Subcutaneous abdominal adipose tissue (tissue), 5 donors: ENCODE data around the gene ULK3.

Source experiments
- H3K27ac ChIP-seq: one replicate; pipeline ENCODE4 v1.7.0; 2013; ENCODE audit warnings: low read depth, mild to moderate bottlenecking, inconsistent platforms, low read length, moderate library complexity
- H3K27me3 ChIP-seq, 5 donors: one replicate each; pipeline ENCODE4 v1.7.0; 2013; ENCODE audit warnings: low read length in 5 of 5, inconsistent platforms in 1 of 5; ENCODE audit not compliant: control insufficient read depth in 5 of 5, insufficient read depth in 4 of 5
- H3K36me3 ChIP-seq, 5 donors: one replicate each; pipeline ENCODE4 v1.7.0; 2013; ENCODE audit warnings: low read length in 5 of 5; ENCODE audit not compliant: control insufficient read depth in 5 of 5, insufficient read depth in 5 of 5
- H3K4me1 ChIP-seq, 5 donors: one replicate each; pipeline ENCODE4 v1.7.0; 2013; ENCODE audit warnings: low read length in 5 of 5, mild to moderate bottlenecking in 3 of 5, moderate library complexity in 1 of 5; ENCODE audit not compliant: control insufficient read depth in 5 of 5, insufficient read depth in 5 of 5
- H3K4me3 ChIP-seq, 5 donors: one replicate each; pipeline ENCODE4 v1.7.0; 2013; ENCODE audit warnings: low read length in 5 of 5, low read depth in 1 of 5
- H3K9ac ChIP-seq, 5 donors: one replicate each; pipeline ENCODE4 v1.7.0; 2013; ENCODE audit warnings: low read length in 5 of 5, mild to moderate bottlenecking in 4 of 5, moderate library complexity in 3 of 5
- H3K9me3 ChIP-seq, 5 donors: one replicate each; pipeline ENCODE4 v1.7.0; 2013; ENCODE audit warnings: low read length in 5 of 5; ENCODE audit not compliant: control insufficient read depth in 5 of 5
- donor health status: healthy.
- donor health status: healthy.
- donor health status: healthy.
- donor health status: healthy.
- donor health status: healthy.

Gene ULK3

GRCh38 chr15:74825866-74826265 is 17.1 kb downstream of the ULK3 start:
- no peak overlapping the region for H3K27ac ChIP-seq
- peaks cover 19 to 38% (median 26%) of the 10 kb centered on the region in 5 donors for H3K27me3 ChIP-seq
- H3K36me3 ChIP-seq: no peaks in the 10 kb centered on the region
- H3K9ac ChIP-seq: no peak overlapping the region
- H3K4me1 ChIP-seq: peaks cover 0 to 5% (median 0%) of the 10 kb centered on the region in 5 donors
- H3K9me3 ChIP-seq: no peaks in the 10 kb centered on the region
- H3K4me3 ChIP-seq: no peak overlapping the region

- Histone ChIP-seq H3K4me3 (no peak overlapping the region), H3K9me3 (no peaks in the 10 kb centered on the region), H3K9ac (no peak overlapping the region), H3K27ac (no peak overlapping the region), H3K36me3 (no peaks in the 10 kb centered on the region), H3K27me3 (peaks cover 19 to 37% (median 26%) of the 10 kb centered on the region in 5 donors), H3K4me1 (peaks cover 0 to 5% (median 0%) of the 10 kb centered on the region in 5 donors)
These were observed 18.0 kb downstream of the ULK3 start for GRCh38 chr15:74824976-74825375.

DNA sequence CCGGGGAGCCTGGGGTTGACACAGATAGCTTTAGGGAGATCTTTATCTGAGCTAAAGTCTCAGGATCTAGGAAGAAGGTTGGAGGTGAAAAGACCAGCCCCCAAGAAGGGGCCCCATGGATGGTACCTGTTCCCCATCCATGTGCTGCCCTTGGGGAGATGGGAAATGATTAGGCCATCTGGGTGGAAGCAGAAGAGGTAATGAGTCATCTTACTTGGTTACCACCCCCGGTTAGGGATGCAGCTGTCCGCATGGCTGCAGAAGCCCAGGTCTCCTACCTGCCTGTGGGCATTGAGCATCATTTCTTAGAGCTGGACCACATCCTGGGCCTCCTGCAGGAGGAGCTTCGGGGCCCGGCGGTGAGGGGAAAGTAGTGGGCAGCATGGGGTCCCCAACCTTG is 19.6 kb downstream of the ULK3 start:
- peaks cover 0 to 5% (median 3%) of the 10 kb centered on the region in 5 donors for H3K4me1 ChIP-seq
- H3K9ac ChIP-seq: no peak overlapping the region
- H3K9me3 ChIP-seq: no peaks in the 10 kb centered on the region
- H3K4me3 ChIP-seq: no peak overlapping the region
- peaks cover 18 to 42% (median 30%) of the 10 kb centered on the region in 5 donors for H3K27me3 ChIP-seq
- no peak overlapping the region for H3K27ac ChIP-seq
- no peaks in the 10 kb centered on the region for H3K36me3 ChIP-seq

DNA sequence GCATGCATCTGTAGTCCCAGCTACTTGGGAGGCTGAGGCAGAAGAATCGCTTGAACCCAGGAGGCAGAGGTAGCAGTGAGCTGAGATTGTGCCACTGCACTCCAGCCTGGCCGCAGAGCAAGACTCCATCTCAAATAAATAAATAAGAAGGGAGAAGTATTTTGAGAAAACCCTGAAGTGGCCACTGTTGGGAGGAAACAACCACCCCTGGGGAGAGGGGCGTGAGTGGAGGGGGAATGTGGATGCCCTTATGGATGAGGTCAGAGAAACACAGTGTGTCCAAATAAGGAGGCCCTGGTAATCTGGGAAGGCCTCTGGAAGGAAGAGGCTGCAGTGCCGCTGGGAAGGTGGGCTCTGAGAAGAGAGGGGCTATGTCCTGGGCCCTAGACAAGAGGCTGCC is 20.7 kb downstream of the ULK3 start:
- Histone ChIP-seq H3K9me3 (no peaks in the 10 kb centered on the region), H3K4me1 (peaks cover 0 to 5% (median 3%) of the 10 kb centered on the region in 5 donors), H3K27ac (no peak overlapping the region), H3K9ac (no peak overlapping the region), H3K27me3 (peaks cover 11 to 33% (median 22%) of the 10 kb centered on the region in 5 donors), H3K4me3 (no peak overlapping the region), H3K36me3 (no peaks in the 10 kb centered on the region)

DNA sequence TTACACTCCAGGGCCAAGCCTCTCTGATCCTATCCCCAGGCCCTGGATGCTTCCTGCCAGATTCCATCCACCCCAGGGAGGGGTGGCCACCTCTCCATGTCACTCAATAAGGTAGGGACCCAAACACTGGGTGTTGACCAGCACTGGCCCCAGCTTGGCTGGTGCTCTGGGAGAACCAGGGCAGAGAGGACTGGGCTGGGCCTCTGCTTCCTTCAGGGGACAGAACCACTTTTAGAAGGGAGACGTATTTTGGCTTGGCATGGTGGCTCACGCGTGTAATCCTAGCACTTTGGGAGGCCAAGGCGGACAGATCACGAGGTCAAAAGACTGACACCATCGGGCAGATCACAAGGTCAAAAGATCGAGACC is 21.2 kb downstream of the ULK3 start:
- peaks cover 7 to 29% (median 22%) of the 10 kb centered on the region in 5 donors for H3K27me3 ChIP-seq
- H3K36me3 ChIP-seq: no peaks in the 10 kb centered on the region
- peaks cover 0 to 3% (median 3%) of the 10 kb centered on the region in 5 donors for H3K4me1 ChIP-seq
- H3K9me3 ChIP-seq: no peaks in the 10 kb centered on the region
- no peak overlapping the region for H3K27ac ChIP-seq
- no peak overlapping the region for H3K9ac ChIP-seq
- H3K4me3 ChIP-seq: no peak overlapping the region

DNA sequence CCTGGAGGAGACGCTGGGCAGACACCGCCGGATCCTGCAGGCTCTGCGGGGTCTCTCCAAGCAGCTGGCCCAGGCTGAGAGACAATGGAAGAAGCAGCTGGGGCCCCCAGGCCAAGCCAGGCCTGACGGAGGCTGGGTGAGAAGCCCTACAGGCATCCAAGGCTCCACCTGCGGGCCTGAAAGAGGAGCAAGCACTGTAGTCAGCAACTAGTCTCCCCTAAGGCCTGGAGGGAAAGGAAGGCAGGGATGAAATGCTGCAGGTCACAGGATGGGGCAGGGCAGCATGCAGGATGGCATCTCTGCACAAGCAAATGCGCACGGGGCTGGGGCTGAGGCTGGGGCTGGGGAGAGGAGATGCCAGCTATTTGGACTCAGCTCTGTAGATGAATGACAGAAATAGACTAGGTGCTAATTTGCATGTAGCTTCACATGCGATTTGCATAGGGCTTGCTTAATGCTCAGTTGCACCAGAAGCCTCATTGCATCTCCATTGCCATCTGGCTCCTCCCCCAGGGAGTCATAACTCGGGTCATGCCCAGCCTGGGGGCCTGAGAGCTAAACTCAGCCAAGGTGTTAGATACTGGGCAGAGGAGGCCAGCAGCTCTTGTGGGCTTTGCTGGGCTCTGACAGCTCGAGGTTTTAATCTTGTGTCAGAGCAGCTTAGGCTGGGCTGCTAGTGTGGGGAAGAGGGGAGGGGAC is 21.7 kb downstream of the ULK3 start:
- Histone ChIP-seq H3K36me3 (no peaks in the 10 kb centered on the region), H3K27ac (no peak overlapping the region), H3K27me3 (peaks cover 4 to 29% (median 21%) of the 10 kb centered on the region in 5 donors)

DNA sequence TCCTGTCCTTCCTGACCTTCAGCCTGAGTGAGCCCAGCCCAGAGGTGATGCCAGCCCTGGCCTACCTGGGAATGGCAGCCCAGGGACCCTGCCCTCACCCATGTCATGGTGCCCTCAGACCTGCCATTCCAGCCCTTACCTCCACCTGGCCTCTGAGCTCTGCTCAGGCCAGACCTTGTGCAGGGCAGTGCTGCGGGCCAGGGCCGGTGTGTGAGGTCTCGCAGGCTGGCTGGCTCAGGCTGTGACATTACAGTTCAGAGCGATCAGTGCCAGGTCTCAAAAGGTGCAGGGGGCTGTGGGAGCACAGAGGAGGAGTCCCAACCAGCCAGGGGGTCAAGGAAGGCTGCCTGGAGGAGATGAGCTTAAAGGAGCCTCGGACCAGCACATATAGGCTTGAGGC is 22.9 kb downstream of the ULK3 start:
- Histone ChIP-seq H3K27me3 (peaks cover 4 to 28% (median 21%) of the 10 kb centered on the region in 5 donors), H3K4me1 (peaks cover 0 to 3% (median 0%) of the 10 kb centered on the region in 5 donors), H3K36me3 (no peaks in the 10 kb centered on the region), H3K9me3 (no peaks in the 10 kb centered on the region), H3K4me3 (no peak overlapping the region), H3K27ac (no peak overlapping the region), H3K9ac (no peak overlapping the region)

More for the DNA sequence above, 21.7 kb downstream of the ULK3 start:
- H3K9ac ChIP-seq: no peak overlapping the region
- H3K4me3 ChIP-seq: no peak overlapping the region
- H3K9me3 ChIP-seq: no peaks in the 10 kb centered on the region
- H3K4me1 ChIP-seq: peaks cover 0 to 3% (median 0%) of the 10 kb centered on the region in 5 donors

GRCh38 chr15:74817370-74817737 is 25.6 kb downstream of the ULK3 start:
- peaks cover 0 to 3% (median 0%) of the 10 kb centered on the region in 5 donors for H3K4me1 ChIP-seq
- no peak overlapping the region for H3K4me3 ChIP-seq
- H3K9me3 ChIP-seq: no peaks in the 10 kb centered on the region
- H3K36me3 ChIP-seq: no peaks in the 10 kb centered on the region
- H3K27ac ChIP-seq: no peak overlapping the region
- no peak overlapping the region for H3K9ac ChIP-seq
- H3K27me3 ChIP-seq: peaks cover 4 to 29% (median 23%) of the 10 kb centered on the region in 5 donors

- Histone ChIP-seq H3K27ac (no peak overlapping the region), H3K4me1 (peaks cover 0 to 3% (median 0%) of the 10 kb centered on the region in 5 donors), H3K27me3 (peaks cover 4 to 29% (median 23%) of the 10 kb centered on the region in 5 donors), H3K9me3 (no peaks in the 10 kb centered on the region), H3K4me3 (no peak overlapping the region), H3K9ac (no peak overlapping the region), H3K36me3 (no peaks in the 10 kb centered on the region)
These were observed 26.2 kb downstream of the ULK3 start for GRCh38 chr15:74816624-74817369.

GRCh38 chr15:74815961-74816360 is 27.0 kb downstream of the ULK3 start:
- Histone ChIP-seq H3K4me1 (peaks cover 0 to 3% (median 0%) of the 10 kb centered on the region in 5 donors), H3K36me3 (no peaks in the 10 kb centered on the region), H3K27ac (no peak overlapping the region), H3K9ac (no peak overlapping the region), H3K9me3 (no peaks in the 10 kb centered on the region), H3K27me3 (peaks cover 4 to 29% (median 23%) of the 10 kb centered on the region in 5 donors), H3K4me3 (no peak overlapping the region)
